Motor neuron (in vitro differentiated cells): ENCODE data around the gene CCDC18. TPM values are rescaled to one million over a fixed set of nuclear protein-coding genes. Genes with fewer than 3 reads are reported as not detected.
"Not testable (repeated sequence)": the region's sequence is repeated elsewhere in the genome, so short reads cannot be mapped to it uniquely, and the experiment has no call there.

ENCODE experiments used
- ATAC-seq, 8 experiments: fragments of 200-7000 bp; cut with Tn5 transposase; replicated peaks in 6 of 8; 2 replicates each; pipeline ENCODE4 v1.8.0; 2021; ENCODE audit warnings: mild to moderate bottlenecking in 8 of 8, moderate library complexity in 8 of 8
- H3K27ac ChIP-seq, 2 donors: fragments of 250-450 bp; sonication (Bioruptor Pico); 2 replicates each; pipeline ENCODE4 v1.9.0; 2021; ENCODE audit warnings: antibody characterized with exemption in 2 of 2, mild to moderate bottlenecking in 2 of 2, moderate library complexity in 1 of 2
- H3K4me1 ChIP-seq, 2 donors: fragments of 250-450 bp; sonication (Bioruptor Pico); replicated peaks in 1 of 2; 2 replicates each; pipeline ENCODE4 v1.6.1; 2021; ENCODE audit warnings: antibody characterized with exemption in 2 of 2, mild to moderate bottlenecking in 2 of 2, moderate library complexity in 1 of 2
- H3K4me3 ChIP-seq, 5 donors: fragments of 250-450 bp; sonication (Bioruptor Pico); 2 replicates each; pipeline ENCODE4 v1.9.0; 2021; ENCODE audit warnings: antibody characterized with exemption in 5 of 5, mild to moderate bottlenecking in 5 of 5, moderate library complexity in 4 of 5
- WGBS, 10 experiments: fragments of 450-650 bp; shearing (Covaris generic); methylation state at CpG; one replicate each; pipeline ENCODE4 v1.0.0; 2022; 5-methylcytosine and 5-hydroxymethylcytosine counted together
- in situ Hi-C, 9 experiments: fragments of 400-800 bp; cut with MboI; loops; one replicate each; pipeline ENCODE4 v1.15.0; 2021; ENCODE audit warnings: low sequenced_read_pairs in 9 of 9, low pct_unique_long_range_greater_than_20kb in 2 of 9; ENCODE audit not compliant: unreplicated experiment in 9 of 9
- total RNA-seq, 8 experiments: library from RNA; unstranded; fragments of 300-600 nt; gene quantifications; 2 replicates each; pipeline versions ENCODE4 v1.2.3 to v1.2.4, GENCODE V29; 2022

The CCDC18 gene
- total RNA-seq, 8 experiments from 2014 or later = 5.3 to 49.0 (median 14.5) TPM

DNA sequence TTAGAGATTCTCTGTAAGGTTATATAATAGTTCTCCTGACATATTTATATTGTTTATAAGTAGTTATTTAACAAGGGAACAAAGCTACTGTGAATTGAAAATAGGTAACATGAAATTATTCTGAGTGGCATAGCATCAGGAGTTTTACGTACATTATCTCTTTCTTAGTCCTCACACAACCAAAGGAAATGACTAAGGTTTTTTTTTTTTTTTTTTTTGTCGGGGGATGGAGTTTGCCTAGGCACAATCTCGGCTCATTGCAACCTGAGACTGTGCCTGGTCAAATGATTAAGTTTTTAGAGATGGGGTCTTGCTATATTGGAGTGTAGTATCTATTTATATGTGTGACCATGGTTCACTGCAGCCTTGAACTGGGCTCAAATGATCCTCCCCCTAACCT is 25.2 kb upstream of the CCDC18 start:
- in situ Hi-C loops = no loop called here
- Histone ChIP-seq H3K27ac (no peak overlapping the region), H3K4me1 (no peaks in the 10 kb centered on the region), H3K4me3 (no peak overlapping the region)
- ATAC-seq = no peak
- WGBS, 10 experiments = 54 to 100% (median 90%) methylated on average over 1 to 3 of the region's 3 CpGs; no CpG with 5 or more reads in 1 of the 10 experiments

DNA sequence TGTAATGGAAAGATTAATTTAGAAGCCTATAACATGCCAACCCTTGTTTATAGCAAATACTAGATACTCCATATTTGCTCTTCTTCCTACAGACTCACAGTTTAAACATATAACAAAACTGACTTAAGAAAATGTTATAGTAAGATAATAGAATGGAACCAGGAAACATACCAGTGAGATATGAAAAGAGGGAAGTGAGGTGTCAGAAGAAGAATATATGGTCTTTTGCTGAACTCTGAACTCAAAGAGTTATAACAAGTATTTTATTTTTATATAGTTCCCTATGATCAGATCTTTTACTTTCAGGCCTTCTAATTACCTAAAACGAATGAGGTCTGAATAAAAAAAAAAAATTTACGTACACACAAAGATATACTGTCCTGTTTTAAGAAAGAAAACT is 21.2 kb upstream of the CCDC18 start:
- in situ Hi-C loops = no loop called here
- ATAC-seq = no peak
- H3K4me3 ChIP-seq = no peak overlapping the region
- no peak overlapping the region for H3K27ac ChIP-seq
- WGBS, 10 experiments = 75 to 100% (median 96%) methylated on average over 2 of the region's 2 CpGs
- peaks cover 0 to 5% of the 10 kb centered on the region in 2 donors for H3K4me1 ChIP-seq

GRCh38 chr1:93163314-93163713 is 17.2 kb upstream of the CCDC18 start:
- H3K4me1 ChIP-seq, H3K4me3 ChIP-seq, ATAC-seq, H3K27ac ChIP-seq, in situ Hi-C loops: not testable (repeated sequence)
- 93 to 100% (median 100%) methylated on average over 1 to 8 of the region's 8 CpGs; no CpG with 5 or more reads in 1 of the 10 experiments for WGBS, 10 experiments

DNA sequence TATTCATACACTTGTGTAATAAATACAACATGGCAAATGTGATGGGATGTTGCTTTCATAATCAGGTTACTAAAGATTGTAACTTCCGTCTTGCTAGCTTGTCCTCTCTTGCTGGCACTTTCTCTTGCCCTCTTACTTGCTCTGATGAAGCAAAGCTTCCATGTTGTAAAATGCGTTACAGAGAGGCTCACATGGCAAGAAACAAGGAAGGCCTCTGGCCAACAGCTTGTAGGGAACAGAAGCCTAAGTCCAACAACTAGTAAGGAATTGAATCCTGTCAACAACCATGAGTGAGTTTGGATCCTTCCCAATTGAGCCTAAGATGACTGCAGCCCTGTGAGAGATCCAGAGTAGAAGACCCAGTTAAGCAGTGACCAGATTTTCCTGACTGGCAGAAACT is 15.7 kb upstream of the CCDC18 start:
- Histone ChIP-seq H3K4me3 (no peak overlapping the region), H3K4me1 (peaks cover 0 to 8% of the 10 kb centered on the region in 2 donors), H3K27ac (no peak overlapping the region)
- in situ Hi-C loops = no loop called here
- ATAC-seq = no peak
- WGBS, 10 experiments = 83 to 100% (median 99%) methylated on average over 1 to 2 of the region's 2 CpGs; no CpG with 5 or more reads in 2 of the 10 experiments

DNA sequence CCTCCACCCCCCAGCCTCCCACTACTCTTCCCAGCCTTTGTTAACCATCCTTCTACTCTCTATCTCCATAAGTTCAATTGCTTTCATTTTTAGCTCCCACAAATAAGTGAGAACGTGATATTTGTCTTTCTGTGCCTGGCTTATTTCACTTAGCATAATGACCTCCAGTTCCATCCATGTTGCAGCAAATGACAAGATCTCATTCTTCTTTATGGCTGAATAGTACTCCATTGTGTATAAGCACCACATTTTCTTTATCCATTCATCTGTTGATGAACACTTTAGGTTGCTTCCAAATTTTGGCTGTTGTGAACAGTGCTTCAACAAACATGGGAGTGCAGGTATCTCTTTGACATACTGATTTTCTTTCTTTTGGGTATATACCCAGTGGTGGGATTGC is 14.6 kb upstream of the CCDC18 start:
- in situ Hi-C loops, H3K4me3 ChIP-seq, ATAC-seq, H3K27ac ChIP-seq, H3K4me1 ChIP-seq: not testable (repeated sequence)
- 73 to 100% (median 92%) methylated on average over 1 of the region's 1 CpG for WGBS, 10 experiments

- H3K4me1 ChIP-seq = peaks cover 2 to 4% of the 10 kb centered on the region in 2 donors
- in situ Hi-C loops = no loop called here
- no peak for ATAC-seq
- no peak overlapping the region for H3K4me3 ChIP-seq
- no peak overlapping the region for H3K27ac ChIP-seq
Observed at GRCh38 chr1:93167006-93167405, 13.5 kb upstream of the CCDC18 start.

- H3K4me3 ChIP-seq, H3K27ac ChIP-seq, ATAC-seq, in situ Hi-C loops, H3K4me1 ChIP-seq: not testable (repeated sequence)
- 92 to 100% (median 98%) methylated on average over 3 to 23 of the region's 36 CpGs; no CpG with 5 or more reads in 6 of the 10 experiments for WGBS, 10 experiments
Observed at GRCh38 chr1:93170141-93170678, 10.3 kb upstream of the CCDC18 start.

DNA sequence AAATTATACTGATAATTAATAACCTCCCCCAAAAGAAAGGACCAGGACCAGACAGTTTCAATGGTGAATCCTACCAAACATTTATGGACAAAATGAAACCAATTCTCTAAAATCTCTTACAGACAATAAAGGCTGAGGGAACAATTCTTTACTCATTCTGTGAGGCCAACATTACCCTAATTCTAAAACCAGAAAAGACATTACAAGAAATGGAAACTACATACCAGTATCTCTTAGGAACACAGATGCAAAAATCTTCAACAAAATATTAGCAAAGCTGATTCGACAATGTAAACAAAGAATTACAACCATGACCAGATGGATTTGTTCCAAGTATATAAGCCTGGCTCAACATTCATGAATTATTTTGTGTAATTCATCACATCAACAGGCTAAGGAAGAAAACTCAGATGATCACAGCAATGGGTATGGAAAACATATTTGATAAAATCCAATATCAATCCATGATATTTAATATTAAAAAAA is 8.9 kb upstream of the CCDC18 start:
- WGBS, 10 experiments = 50 to 100% (median 97%) methylated on average over 1 of the region's 1 CpG; no CpG with 5 or more reads in 2 of the 10 experiments
- no peak overlapping the region for H3K4me3 ChIP-seq
- no peak overlapping the region for H3K27ac ChIP-seq
- peaks cover 2 to 4% of the 10 kb centered on the region in 2 donors for H3K4me1 ChIP-seq
- in situ Hi-C loops = no loop called here
- peak in 1 of 8 experiments; percentile 66 for ATAC-seq

DNA sequence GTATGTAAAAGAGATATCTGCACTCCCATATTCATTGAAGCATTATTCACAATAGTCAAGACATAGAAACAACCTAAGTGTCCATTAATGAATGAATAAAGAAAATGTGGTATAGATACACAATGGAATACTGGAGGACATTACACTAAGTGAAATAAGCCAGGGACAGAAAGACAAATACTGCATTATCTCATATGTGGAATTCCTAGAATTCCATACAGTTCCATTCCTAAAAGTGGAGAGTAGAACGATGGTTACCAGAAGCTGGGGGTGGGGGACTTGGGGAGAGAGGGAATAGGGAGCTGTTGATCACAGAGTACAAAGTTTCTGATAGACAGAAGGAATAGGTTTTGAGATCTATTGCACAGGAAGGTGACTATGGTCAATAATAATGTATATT is 7.7 kb upstream of the CCDC18 start:
- Histone ChIP-seq H3K4me3 (no peak overlapping the region), H3K27ac (no peak overlapping the region), H3K4me1 (peaks cover 4% of the 10 kb centered on the region in 2 donors)
- peak in 1 of 8 experiments; percentile 38 for ATAC-seq
- 0 to 95% (median 69%) methylated on average over 1 of the region's 1 CpG; no CpG with 5 or more reads in 4 of the 10 experiments for WGBS, 10 experiments
- in situ Hi-C loops = no loop called here

DNA sequence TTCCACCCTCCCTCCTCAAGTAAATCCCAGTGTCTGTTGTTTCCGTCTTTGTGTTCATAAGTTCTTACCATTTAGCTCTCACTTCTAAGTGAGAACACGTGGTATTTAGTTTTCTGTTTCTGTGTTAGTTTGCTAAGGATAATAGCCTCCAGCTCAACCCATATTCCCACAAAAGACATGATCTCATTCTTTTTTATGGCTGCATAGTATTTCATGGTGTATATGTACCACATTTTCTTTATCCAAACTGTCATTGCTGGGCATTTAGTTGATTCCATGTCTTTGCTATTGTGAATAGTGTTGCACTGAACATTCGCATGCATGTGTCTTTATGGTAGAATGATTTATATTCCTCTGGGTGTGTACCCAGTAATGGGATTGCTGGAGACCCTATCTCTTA is 5.9 kb upstream of the CCDC18 start:
- peaks cover 4 to 13% of the 10 kb centered on the region in 2 donors for H3K4me1 ChIP-seq
- in situ Hi-C loops, H3K4me3 ChIP-seq, H3K27ac ChIP-seq, ATAC-seq: not testable (repeated sequence)
- WGBS, 10 experiments = 94 to 100% (median 100%) methylated on average over 1 to 3 of the region's 3 CpGs

GRCh38 chr1:93177991-93178390 is 2.5 kb upstream of the CCDC18 start:
- 8 to 28% (median 16%) methylated on average over 2 to 4 of the region's 4 CpGs for WGBS, 10 experiments
- peak overlapping the region; percentile 55 to 82 (median 70) for H3K4me3 ChIP-seq
- H3K4me1 ChIP-seq = peaks cover 0 to 13% of the 10 kb centered on the region in 2 donors
- no peak for ATAC-seq
- no peak overlapping the region for H3K27ac ChIP-seq
- in situ Hi-C loops = no loop called here

DNA sequence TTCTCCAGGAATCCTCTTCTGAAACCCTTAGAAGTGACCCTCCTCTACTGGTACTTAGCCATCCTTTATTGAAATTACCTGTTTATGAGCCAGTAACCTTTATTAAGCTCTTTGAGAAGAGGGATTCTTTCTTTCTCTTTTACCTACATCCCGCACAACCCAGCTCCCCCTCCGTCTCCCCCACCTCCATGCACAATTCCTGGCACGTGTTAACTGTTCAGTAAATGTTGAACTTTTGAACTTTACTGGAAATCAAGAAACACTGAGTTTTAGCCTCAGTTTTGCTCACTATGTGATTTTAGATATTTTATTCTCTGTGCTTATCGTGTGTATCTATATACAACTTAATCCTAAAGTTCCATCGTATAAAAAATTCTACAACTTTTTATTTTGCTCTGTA is 2.1 kb upstream of the CCDC18 start:
- ATAC-seq = no peak
- WGBS, 10 experiments = 0 to 50% (median 14%) methylated on average over 1 to 5 of the region's 5 CpGs; no CpG with 5 or more reads in 1 of the 10 experiments
- Histone ChIP-seq H3K27ac (no peak overlapping the region), H3K4me3 (peak overlapping the region; percentile 55 to 82 (median 70)), H3K4me1 (peaks cover 0 to 13% of the 10 kb centered on the region in 2 donors)
- in situ Hi-C loops = no loop called here

DNA sequence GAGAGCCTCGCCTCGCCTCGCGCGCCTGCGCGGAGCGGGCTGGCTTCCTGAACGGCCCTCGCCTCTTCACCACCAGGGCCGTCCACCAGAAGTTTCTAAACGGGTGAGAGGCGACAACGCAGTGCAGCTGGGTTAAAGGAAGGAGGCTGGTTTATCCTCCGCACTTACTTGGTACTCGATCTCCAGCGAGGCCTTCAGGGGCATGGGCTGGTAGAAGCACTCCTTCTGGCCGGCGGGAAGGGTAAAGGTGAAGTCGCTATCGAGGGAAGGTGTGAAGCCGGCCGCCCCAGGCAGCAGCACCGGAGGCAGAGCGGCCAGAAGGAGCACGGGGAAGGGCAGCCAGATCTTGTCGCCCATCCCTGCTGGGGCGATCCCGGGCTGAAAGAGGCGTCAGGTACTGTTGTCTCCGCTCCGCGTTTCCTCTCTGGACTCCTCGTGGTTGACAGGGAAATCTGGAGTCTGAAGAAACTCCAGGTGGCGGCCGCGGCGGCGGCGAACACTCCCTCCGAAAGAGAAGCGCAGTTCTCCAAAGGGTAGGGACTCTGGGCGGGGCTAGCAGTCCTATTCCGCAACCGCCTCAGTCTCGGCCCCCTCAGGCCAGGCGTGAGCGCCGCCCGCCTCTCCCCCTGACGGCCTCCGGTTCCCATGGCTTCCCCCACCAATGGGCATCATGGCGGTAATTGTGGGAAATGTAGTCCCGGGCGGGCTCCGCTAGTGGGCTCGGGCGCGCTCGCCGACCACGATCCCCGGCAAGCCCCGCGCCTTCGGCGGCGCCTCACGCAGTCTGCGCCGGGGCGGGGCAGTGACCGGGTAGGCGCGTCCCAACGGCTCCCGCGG is 420 bp upstream of the CCDC18 start, which contains the start of gene TMED5:
TMED5 (minus strand) TSS at position 528 of the 837 bp plus-strand sequence; CDS start at position 357, 171 bp downstream.
- peak; percentile 84 to 94 (median 93) for ATAC-seq
- in situ Hi-C loops = no loop called here
- Histone ChIP-seq H3K4me3 (peak within 1 kb of the TSS; percentile 55 to 82 (median 70)), H3K27ac (peak within 1 kb of the TSS; percentile 45 to 78), H3K4me1 (peaks cover 0 to 13% of the 10 kb centered on the region in 2 donors)
- 0 to 1% (median 0%) methylated on average over 2 to 73 of the region's 78 CpGs; no CpG with 5 or more reads in 2 of the 10 experiments for WGBS, 10 experiments
